ENCODE results near the gene POLA2. TPM values are rescaled to one million over a fixed set of nuclear protein-coding genes. Genes with fewer than 3 reads are reported as not detected.
A peak's percentile ranks its signal among the peaks of the same experiment; 100 is the strongest.

POLA2 gene
- total and polyA plus RNA-seq, 9 of the 15 experiments (the other 6 are each of a cell fraction or from before 2014, with no cell fraction given) = 2.7 to 134 (median 44.4) TPM

DNA sequence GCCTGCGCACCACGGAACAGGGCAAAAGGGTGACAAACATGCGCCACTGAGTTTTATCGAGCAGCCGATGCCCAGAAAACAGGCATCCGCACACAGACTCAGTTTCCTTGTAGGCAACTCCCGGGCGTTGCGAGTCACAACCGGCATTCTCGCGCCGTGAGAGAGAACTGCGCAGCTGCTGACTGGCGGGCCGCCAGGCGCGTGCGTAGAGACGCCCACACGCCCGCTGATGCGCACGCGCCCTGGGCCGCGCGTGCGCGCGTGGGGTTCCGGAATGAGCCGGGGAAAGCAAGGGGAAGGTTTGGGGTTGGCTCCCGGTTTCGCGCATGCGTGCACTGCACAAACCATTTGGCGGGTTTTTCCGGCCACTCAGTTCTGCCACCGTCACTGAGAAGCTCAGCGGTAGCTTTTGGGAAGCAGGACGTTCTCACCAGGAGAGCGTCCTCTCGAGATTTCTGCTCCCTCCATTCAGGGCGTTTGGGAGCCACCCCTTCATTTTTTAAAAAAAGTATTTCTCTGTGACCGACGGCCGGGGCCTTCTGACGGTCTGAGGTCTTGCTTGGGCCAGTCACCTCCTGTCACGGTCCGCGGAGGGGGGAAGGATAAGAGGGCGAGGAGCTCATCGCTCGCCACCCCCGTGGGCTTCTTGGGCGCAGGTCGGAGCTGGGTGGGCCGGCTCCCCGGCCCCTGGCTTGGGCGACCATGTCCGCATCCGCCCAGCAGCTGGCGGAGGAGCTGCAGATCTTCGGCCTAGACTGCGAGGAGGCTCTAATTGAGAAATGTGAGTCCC lies at the start of gene POLA2 (continued):
- TF ChIP-seq HDAC6 (IDR thresholded peaks at IDR 0.05; ENCODE audit: low read depth, low read length) (no peak), NR4A1 (CRISPR knock-in tag; IDR thresholded peaks at IDR 0.05) (peak; percentile 28; the same call in 1 of the 2 replicates), NR4A1 (tag; IDR thresholded peaks at IDR 0.05) (no peak), NFXL1 (CRISPR knock-in tag; IDR thresholded peaks at IDR 0.05) (no peak), TCF3 (CRISPR knock-in tag; IDR thresholded peaks at IDR 0.05) (no peak), PHF20 (IDR thresholded peaks at IDR 0.05; ENCODE audit: partially characterized antibody) (peak; percentile 53), ZNF12 (CRISPR knock-in tag; IDR thresholded peaks at IDR 0.05) (no peak), RBM17 (IDR thresholded peaks at IDR 0.05; ENCODE audit: borderline replicate concordance, low read depth, low read length) (no peak), U2AF2 (optimal IDR thresholded peaks at IDR 0.05; ENCODE audit: low read depth, low read length) (no peak), ZNF217 (CRISPR knock-in tag; IDR thresholded peaks at IDR 0.05) (no peak), TARDBP (IDR thresholded peaks at IDR 0.05) (no peak), TCFL5 (CRISPR knock-in tag; conservative IDR thresholded peaks at IDR 0.05) (no peak), ZNF263 (CRISPR knock-in tag; IDR thresholded peaks at IDR 0.05; ENCODE audit: borderline replicate concordance) (peak; percentile 23; the same call in 1 of the 2 replicates), FIP1L1 (IDR thresholded peaks at IDR 0.05; ENCODE audit: low read depth, low read length, poor library complexity, severe bottlenecking) (peak; percentile 78), TAF9B (IDR thresholded peaks at IDR 0.05; ENCODE audit: partially characterized antibody) (peak; percentile 72)
- TF ChIP-seq, protein P1, sequence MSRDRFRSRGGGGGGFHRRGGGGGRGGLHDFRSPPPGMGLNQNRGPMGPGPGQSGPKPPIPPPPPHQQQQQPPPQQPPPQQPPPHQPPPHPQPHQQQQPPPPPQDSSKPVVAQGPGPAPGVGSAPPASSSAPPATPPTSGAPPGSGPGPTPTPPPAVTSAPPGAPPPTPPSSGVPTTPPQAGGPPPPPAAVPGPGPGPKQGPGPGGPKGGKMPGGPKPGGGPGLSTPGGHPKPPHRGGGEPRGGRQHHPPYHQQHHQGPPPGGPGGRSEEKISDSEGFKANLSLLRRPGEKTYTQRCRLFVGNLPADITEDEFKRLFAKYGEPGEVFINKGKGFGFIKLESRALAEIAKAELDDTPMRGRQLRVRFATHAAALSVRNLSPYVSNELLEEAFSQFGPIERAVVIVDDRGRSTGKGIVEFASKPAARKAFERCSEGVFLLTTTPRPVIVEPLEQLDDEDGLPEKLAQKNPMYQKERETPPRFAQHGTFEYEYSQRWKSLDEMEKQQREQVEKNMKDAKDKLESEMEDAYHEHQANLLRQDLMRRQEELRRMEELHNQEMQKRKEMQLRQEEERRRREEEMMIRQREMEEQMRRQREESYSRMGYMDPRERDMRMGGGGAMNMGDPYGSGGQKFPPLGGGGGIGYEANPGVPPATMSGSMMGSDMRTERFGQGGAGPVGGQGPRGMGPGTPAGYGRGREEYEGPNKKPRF (IDR thresholded peaks at IDR 0.05; ENCODE audit: low read depth, low read length) = no peak
- TF ChIP-seq, protein P2, sequence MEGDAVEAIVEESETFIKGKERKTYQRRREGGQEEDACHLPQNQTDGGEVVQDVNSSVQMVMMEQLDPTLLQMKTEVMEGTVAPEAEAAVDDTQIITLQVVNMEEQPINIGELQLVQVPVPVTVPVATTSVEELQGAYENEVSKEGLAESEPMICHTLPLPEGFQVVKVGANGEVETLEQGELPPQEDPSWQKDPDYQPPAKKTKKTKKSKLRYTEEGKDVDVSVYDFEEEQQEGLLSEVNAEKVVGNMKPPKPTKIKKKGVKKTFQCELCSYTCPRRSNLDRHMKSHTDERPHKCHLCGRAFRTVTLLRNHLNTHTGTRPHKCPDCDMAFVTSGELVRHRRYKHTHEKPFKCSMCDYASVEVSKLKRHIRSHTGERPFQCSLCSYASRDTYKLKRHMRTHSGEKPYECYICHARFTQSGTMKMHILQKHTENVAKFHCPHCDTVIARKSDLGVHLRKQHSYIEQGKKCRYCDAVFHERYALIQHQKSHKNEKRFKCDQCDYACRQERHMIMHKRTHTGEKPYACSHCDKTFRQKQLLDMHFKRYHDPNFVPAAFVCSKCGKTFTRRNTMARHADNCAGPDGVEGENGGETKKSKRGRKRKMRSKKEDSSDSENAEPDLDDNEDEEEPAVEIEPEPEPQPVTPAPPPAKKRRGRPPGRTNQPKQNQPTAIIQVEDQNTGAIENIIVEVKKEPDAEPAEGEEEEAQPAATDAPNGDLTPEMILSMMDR (IDR thresholded peaks at IDR 0.05 in 2 of 3, conservative IDR thresholded peaks at IDR 0.05 in 1 of 3; ENCODE audit: insufficient read depth in 2 of 3, low read depth in 1 of 3, low read length in 3 of 3) = no peak
- TF ChIP-seq, protein P3, sequence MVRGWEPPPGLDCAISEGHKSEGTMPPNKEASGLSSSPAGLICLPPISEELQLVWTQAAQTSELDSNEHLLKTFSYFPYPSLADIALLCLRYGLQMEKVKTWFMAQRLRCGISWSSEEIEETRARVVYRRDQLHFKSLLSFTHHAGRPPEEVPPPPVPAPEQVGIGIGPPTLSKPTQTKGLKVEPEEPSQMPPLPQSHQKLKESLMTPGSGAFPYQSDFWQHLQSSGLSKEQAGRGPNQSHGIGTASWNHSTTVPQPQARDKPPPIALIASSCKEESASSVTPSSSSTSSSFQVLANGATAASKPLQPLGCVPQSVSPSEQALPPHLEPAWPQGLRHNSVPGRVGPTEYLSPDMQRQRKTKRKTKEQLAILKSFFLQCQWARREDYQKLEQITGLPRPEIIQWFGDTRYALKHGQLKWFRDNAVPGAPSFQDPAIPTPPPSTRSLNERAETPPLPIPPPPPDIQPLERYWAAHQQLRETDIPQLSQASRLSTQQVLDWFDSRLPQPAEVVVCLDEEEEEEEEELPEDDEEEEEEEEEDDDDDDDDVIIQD (CRISPR knock-in tag; IDR thresholded peaks at IDR 0.05) = no peak
- TF ChIP-seq, protein P4, sequence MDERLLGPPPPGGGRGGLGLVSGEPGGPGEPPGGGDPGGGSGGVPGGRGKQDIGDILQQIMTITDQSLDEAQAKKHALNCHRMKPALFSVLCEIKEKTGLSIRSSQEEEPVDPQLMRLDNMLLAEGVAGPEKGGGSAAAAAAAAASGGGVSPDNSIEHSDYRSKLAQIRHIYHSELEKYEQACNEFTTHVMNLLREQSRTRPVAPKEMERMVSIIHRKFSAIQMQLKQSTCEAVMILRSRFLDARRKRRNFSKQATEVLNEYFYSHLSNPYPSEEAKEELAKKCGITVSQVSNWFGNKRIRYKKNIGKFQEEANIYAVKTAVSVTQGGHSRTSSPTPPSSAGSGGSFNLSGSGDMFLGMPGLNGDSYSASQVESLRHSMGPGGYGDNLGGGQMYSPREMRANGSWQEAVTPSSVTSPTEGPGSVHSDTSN (CRISPR knock-in tag; IDR thresholded peaks at IDR 0.05; ENCODE audit: low read depth) = no peak
- TF ChIP-seq, protein P4 (tag; conservative IDR thresholded peaks at IDR 0.05; ENCODE audit: low read depth) = no peak
